SU-DHL-6 (cell line): ENCODE results near the gene EPHB2.

Source experiments
- CTCF ChIP-seq: fragments of 200-600 bp; sonication (generic); IDR thresholded peaks from one replicate; pipeline ENCODE4 v1.5.1; 2017; ENCODE audit warnings: antibody characterized with exemption, mild to moderate bottlenecking, low read length, moderate library complexity; ENCODE audit not compliant: insufficient read depth, poor library complexity, severe bottlenecking
- EZH2phosphoT487 ChIP-seq: fragments of 200-600 bp; sonication (generic), shearing (Covaris generic); conservative IDR thresholded peaks from 2 replicates; pipeline ENCODE4 v1.6.1; 2018; ENCODE audit warnings: mild to moderate bottlenecking, antibody characterized with exemption, low read length, moderate library complexity, mixed read lengths

- no peak for TF ChIP-seq CTCF
- TF ChIP-seq EZH2phosphoT487: no peak
Observed at GRCh38 chr1:22739648-22740385, 29.2 kb downstream of the EPHB2 start.
